HepG2 (cell line): ENCODE measurements around the gene SGPL1. TPM values are rescaled to one million over a fixed set of nuclear protein-coding genes. Genes with fewer than 3 reads are reported as not detected.

Source experiments
- ATAC-seq: fragments of 200-7000 bp; cut with Tn5 transposase; 3 replicates; pipeline ENCODE4 v1.9.1; 2020; ENCODE audit warnings: mild to moderate bottlenecking, moderate library complexity
- BruUV-seq: library from RNA; stranded (reverse); fragments of 400-500 nt; replicated peaks from 2 replicates; lab custom pipeline; 2021; lab: Mats Ljungman, UMichigan
- CTCF ChIA-PET: fragments of 300-600 bp; formaldehyde crosslinking; extraction: SDS; loops from one replicate; lab custom pipeline; 2021; ENCODE audit warnings: low total read pairs, inconsistent platforms, low intra/inter-chr PET ratio; lab: Yijun Ruan, JAX
- POLR2A ChIA-PET: fragments of 350-600 bp; sonication (Branson Sonifier 250); formaldehyde crosslinking; loops from one replicate; lab custom pipeline; 2020; ENCODE audit warnings: antibody characterized with exemption, inconsistent platforms; lab: Yijun Ruan, JAX
- DNase-seq: peaks from one replicate; pipeline ENCODE4 v3.0.0-alpha.2; 2015; ENCODE audit warnings: low spot score
- FAIRE-seq: peaks from 3 replicates; lab custom pipeline; 2011; peaks lifted over from hg19 to GRCh38; lab: Jason Lieb, UNC
- H2AFZ ChIP-seq: one replicate; pipeline ENCODE4 v1.6.1; 2011; ENCODE audit warnings: low read length, inconsistent platforms
- H3K27ac ChIP-seq: fragments of 300-600 bp; 3 replicates; pipeline ENCODE4 v1.8.0; 2011; ENCODE audit warnings: mixed run types, mild to moderate bottlenecking, mixed read lengths, low read length, inconsistent platforms; ENCODE audit not compliant: insufficient read depth; ENCODE audit errors: extremely low read length
- H3K27me3 ChIP-seq, 2 experiments: fragments of 200-600 bp in 1 of 2; 2 replicates in 1 of 2; 3 replicates in 1 of 2; pipeline versions ENCODE4 v1.6.0 to v1.8.0; 2011; ENCODE audit warnings: low read length in 2 of 2, mild to moderate bottlenecking in 2 of 2, moderate library complexity in 2 of 2, inconsistent platforms in 1 of 2; ENCODE audit not compliant: insufficient read depth in 2 of 2, control insufficient read depth in 1 of 2
- H3K36me3 ChIP-seq, 2 experiments: fragments of 200-600 bp in 1 of 2; replicated peaks in 1 of 2; 2 replicates in 1 of 2; 3 replicates in 1 of 2; pipeline versions ENCODE4 v1.5.1 to v1.8.0; 2011; ENCODE audit warnings: low read length in 2 of 2, inconsistent platforms in 1 of 2; ENCODE audit not compliant: insufficient read depth in 2 of 2, control insufficient read depth in 1 of 2
- H3K4me1 ChIP-seq: 2 replicates; pipeline ENCODE4 v1.5.1; 2012; ENCODE audit warnings: low read length, inconsistent platforms; ENCODE audit not compliant: insufficient read depth
- H3K4me2 ChIP-seq: 2 replicates; pipeline ENCODE4 v1.6.0; 2011; ENCODE audit warnings: low read depth, low read length, inconsistent platforms
- H3K4me3 ChIP-seq, 3 experiments: fragments of 200-600 bp in 1 of 3; sonication (generic), shearing (Covaris generic) in 1 of 3; replicated peaks in 1 of 3; 2 replicates each; pipeline ENCODE4 v1.5.1; 2011 to 2016; ENCODE audit warnings: low read length in 3 of 3, inconsistent platforms in 2 of 3, low read depth in 2 of 3, mild to moderate bottlenecking in 2 of 3, control low read depth in 1 of 3, mixed read lengths in 1 of 3; ENCODE audit not compliant: insufficient read depth in 1 of 3
- H3K79me2 ChIP-seq: one replicate; pipeline ENCODE4 v1.6.1; 2011; ENCODE audit warnings: low read length, inconsistent platforms; ENCODE audit not compliant: insufficient read depth
- H3K9ac ChIP-seq: 2 replicates; pipeline ENCODE4 v1.6.0; 2011; ENCODE audit warnings: mild to moderate bottlenecking, low read depth, low read length, inconsistent platforms; ENCODE audit not compliant: insufficient read depth
- H3K9me3 ChIP-seq: 2 replicates; pipeline ENCODE4 v1.5.1; 2012; ENCODE audit warnings: mild to moderate bottlenecking, low read length
- H4K20me1 ChIP-seq: 2 replicates; pipeline ENCODE4 v1.6.0; 2011; ENCODE audit warnings: inconsistent platforms, mild to moderate bottlenecking, low read length, moderate library complexity; ENCODE audit not compliant: insufficient read depth
- CEBPZ ChIP-seq: IDR thresholded peaks from 2 replicates; pipeline ENCODE4 v1.6.1; 2012; ENCODE audit warnings: low read length, improper control_type of control experiment
- E2F2 ChIP-seq: sonication (generic); formaldehyde crosslinking; IDR thresholded peaks from 2 replicates; pipeline ENCODE4 v1.4.0; 2020; ENCODE audit warnings: missing genetic modification reagents, borderline replicate concordance
- KAT8 ChIP-seq: IDR thresholded peaks from 2 replicates; pipeline ENCODE4 v1.6.1; 2016; ENCODE audit warnings: missing genetic modification reagents, missing compliant biosample characterization
- KLF13 ChIP-seq: sonication (generic); formaldehyde crosslinking; IDR thresholded peaks from 2 replicates; pipeline ENCODE4 v1.4.0; 2020; ENCODE audit warnings: mild to moderate bottlenecking, missing genetic modification reagents
- MED13 ChIP-seq: sonication (generic); formaldehyde crosslinking; IDR thresholded peaks from 2 replicates; pipeline ENCODE4 v1.5.0; 2020; ENCODE audit warnings: missing genetic modification reagents
- RXRB ChIP-seq: IDR thresholded peaks from 2 replicates; pipeline ENCODE4 v1.6.1; 2016; ENCODE audit warnings: borderline replicate concordance, missing genetic modification reagents, missing compliant biosample characterization
- ZNF296 ChIP-seq: sonication (generic); formaldehyde crosslinking; conservative IDR thresholded peaks from 2 replicates; pipeline ENCODE4 v1.5.0; 2020; ENCODE audit warnings: mild to moderate bottlenecking, missing genetic modification reagents
- ZNF780A ChIP-seq: sonication (generic); formaldehyde crosslinking; IDR thresholded peaks from 2 replicates; pipeline ENCODE4 v1.8.0; 2022; ENCODE audit warnings: mild to moderate bottlenecking, missing genetic modification reagents, moderate library complexity
- WGBS: methylation state at CpG from one replicate; pipeline ENCODE4 v1.1.6; 2017; ENCODE audit warnings: low lambda C conversion rate; 5-methylcytosine and 5-hydroxymethylcytosine counted together
- in situ Hi-C: cut with HindIII; loops from 2 replicates; pipeline ENCODE4 v1.10.0; 2017; ENCODE audit warnings: low pct_unique_long_range_greater_than_20kb; ENCODE audit not compliant: extremely low pct_ligation_motif_present
- intact Hi-C: fragments of 100-400 bp; cut with micrococcal nuclease; formaldehyde crosslinking; loops from one replicate; pipeline ENCODE4 v1.10.0; 2022; ENCODE audit not compliant: unreplicated experiment
- polyA plus RNA-seq, 8 experiments: library from polyadenylated mRNA; depleted of rRNA in 3 of 8; stranded (reverse) in 7 of 8; unstranded in 1 of 8; fragments of >200 nt; fragmentation: Illumina TruSeq in 4 of 8; extraction: Trizol in 4 of 8; gene quantifications; 2 replicates each; pipeline versions ENCODE4 v1.2.1 to v1.2.3, GENCODE V29; 2011 to 2016; ENCODE audit warnings: low read depth in 4 of 8, missing spikeins in 1 of 8, mixed read lengths in 1 of 8; ENCODE audit not compliant: insufficient read depth in 1 of 8
- total RNA-seq, 5 experiments: library from RNA; depleted of rRNA; stranded (reverse); fragments of >200 nt; fragmentation: Illumina TruSeq; extraction: Trizol; gene quantifications; 2 replicates each; pipeline ENCODE4 v1.2.3, GENCODE V29; 2016; ENCODE audit warnings: low read depth in 1 of 5

Gene SGPL1
- total and polyA plus RNA-seq, 2 of the 13 experiments (the other 11 are each of a cell fraction or from before 2014, with no cell fraction given), result 17.6 to 25.0 TPM

GRCh38 chr10:70905071-70906021, 89.6 kb downstream of the SGPL1 start:
- Histone ChIP-seq H4K20me1 (no peaks in the 10 kb centered on the region; the same call in 1 of the 2 replicates), H3K36me3 (no peaks in the 10 kb centered on the region), H3K9ac (no peak overlapping the region), H3K4me2 (no peak overlapping the region), H3K9me3 (no peaks in the 10 kb centered on the region), H3K27ac (no peak overlapping the region), H3K4me1 (no peaks in the 10 kb centered on the region), H3K79me2 (no peaks in the 10 kb centered on the region), H3K27me3 (peaks cover 10 to 59% of the 10 kb centered on the region in 2 experiments; a peak in 4 of 5 replicates), H3K4me3 (no peak overlapping the region), H2AFZ (no peak overlapping the region)
- ChIA-PET CTCF (no interaction called here), POLR2A (no interaction called here)
- in situ Hi-C loops, result loop anchor here (5.0 kb wide), 1 partner anchor 382 kb away; no protein-coding TSS in a partner anchor
- DNase-seq (no peak), FAIRE-seq (no peak), ATAC-seq (no peak)
- 27% methylated on average over 12 of the region's 27 CpGs for WGBS
- BruUV-seq, result no TSS peak
- intact Hi-C loops, result no loop called here
- TF ChIP-seq CEBPZ, result no peak
- no peak for TF ChIP-seq ZNF296 (CRISPR knock-in tag)
- TF ChIP-seq KAT8 (CRISPR knock-in tag), result no peak
- TF ChIP-seq ZNF780A (CRISPR knock-in tag), result no peak
- TF ChIP-seq RXRB (CRISPR knock-in tag), result no peak
- TF ChIP-seq MED13, result no peak
- no peak for TF ChIP-seq E2F2 (CRISPR knock-in tag)
- TF ChIP-seq KLF13, result no peak
